Nephron progenitor cell (in vitro differentiated cells): ENCODE measurements around the gene CEACAM18.

Source experiments
- DNase-seq: peaks from one replicate; pipeline ENCODE4 v3.0.0; 2021
- H3K27ac Mint-ChIP-seq: 2 replicates; pipeline ENCODE4 v1.8.0; 2021; ENCODE audit warnings: mild to moderate bottlenecking, moderate library complexity, mixed read lengths
- H3K27me3 Mint-ChIP-seq: 2 replicates; pipeline ENCODE4 v1.8.0; 2021; ENCODE audit warnings: mild to moderate bottlenecking, low read depth, mixed read lengths; ENCODE audit not compliant: poor library complexity
- H3K36me3 Mint-ChIP-seq: 2 replicates; pipeline ENCODE4 v1.8.0; 2021; ENCODE audit warnings: low read depth, mixed read lengths
- H3K4me1 Mint-ChIP-seq: 2 replicates; pipeline ENCODE4 v1.8.0; 2021; ENCODE audit warnings: mixed read lengths
- H3K4me3 Mint-ChIP-seq: 2 replicates; pipeline ENCODE4 v1.8.0; 2021; ENCODE audit warnings: mild to moderate bottlenecking, moderate library complexity, mixed read lengths
- H3K9me3 Mint-ChIP-seq: 2 replicates; pipeline ENCODE4 v1.8.0; 2021; ENCODE audit warnings: mild to moderate bottlenecking, moderate library complexity, mixed read lengths
- TF ChIP-seq, protein P1 (sequence below): fragments of 200-600 bp; sonication (generic); IDR thresholded peaks from 2 replicates; pipeline ENCODE4 v1.5.0; 2021; ENCODE audit warnings: antibody characterized with exemption

Gene CEACAM18

DNA sequence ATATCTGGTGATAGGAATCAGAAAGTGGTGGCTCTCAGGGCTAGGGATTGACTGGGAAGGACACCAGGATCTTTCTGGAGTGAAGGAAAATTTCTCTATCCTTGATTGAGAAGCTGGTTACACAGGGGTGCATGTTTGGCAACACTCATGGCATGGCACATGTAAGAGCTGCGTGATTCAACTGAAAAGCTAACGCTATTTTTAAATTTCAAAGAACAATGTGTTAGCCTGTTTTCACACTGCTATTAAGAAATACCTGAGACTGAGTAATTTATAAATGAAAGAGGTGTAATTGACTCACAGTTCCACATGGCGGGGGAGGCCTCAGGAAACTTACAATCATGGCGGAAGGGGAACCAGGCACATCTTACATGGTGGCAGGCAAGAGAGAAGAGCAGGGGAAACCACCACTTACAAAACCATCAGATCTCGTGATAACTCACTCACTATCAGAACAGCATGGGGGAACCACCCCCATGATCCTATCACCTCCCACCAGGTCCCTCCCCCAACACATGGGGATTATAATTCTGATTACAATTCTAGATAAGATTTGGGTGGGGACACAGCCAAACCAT lies 27.5 kb upstream of the CEACAM18 start:
- H3K36me3 Mint-ChIP-seq = no peaks in the 10 kb centered on the region
- peaks cover 15% of the 10 kb centered on the region for H3K27me3 Mint-ChIP-seq
- H3K9me3 Mint-ChIP-seq = peaks cover 77% of the 10 kb centered on the region
- H3K27ac Mint-ChIP-seq = no peak overlapping the region
- H3K4me3 Mint-ChIP-seq = no peak overlapping the region
- no peak for DNase-seq
- TF ChIP-seq, protein P1, sequence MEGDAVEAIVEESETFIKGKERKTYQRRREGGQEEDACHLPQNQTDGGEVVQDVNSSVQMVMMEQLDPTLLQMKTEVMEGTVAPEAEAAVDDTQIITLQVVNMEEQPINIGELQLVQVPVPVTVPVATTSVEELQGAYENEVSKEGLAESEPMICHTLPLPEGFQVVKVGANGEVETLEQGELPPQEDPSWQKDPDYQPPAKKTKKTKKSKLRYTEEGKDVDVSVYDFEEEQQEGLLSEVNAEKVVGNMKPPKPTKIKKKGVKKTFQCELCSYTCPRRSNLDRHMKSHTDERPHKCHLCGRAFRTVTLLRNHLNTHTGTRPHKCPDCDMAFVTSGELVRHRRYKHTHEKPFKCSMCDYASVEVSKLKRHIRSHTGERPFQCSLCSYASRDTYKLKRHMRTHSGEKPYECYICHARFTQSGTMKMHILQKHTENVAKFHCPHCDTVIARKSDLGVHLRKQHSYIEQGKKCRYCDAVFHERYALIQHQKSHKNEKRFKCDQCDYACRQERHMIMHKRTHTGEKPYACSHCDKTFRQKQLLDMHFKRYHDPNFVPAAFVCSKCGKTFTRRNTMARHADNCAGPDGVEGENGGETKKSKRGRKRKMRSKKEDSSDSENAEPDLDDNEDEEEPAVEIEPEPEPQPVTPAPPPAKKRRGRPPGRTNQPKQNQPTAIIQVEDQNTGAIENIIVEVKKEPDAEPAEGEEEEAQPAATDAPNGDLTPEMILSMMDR = no peak
- H3K4me1 Mint-ChIP-seq = no peaks in the 10 kb centered on the region

DNA sequence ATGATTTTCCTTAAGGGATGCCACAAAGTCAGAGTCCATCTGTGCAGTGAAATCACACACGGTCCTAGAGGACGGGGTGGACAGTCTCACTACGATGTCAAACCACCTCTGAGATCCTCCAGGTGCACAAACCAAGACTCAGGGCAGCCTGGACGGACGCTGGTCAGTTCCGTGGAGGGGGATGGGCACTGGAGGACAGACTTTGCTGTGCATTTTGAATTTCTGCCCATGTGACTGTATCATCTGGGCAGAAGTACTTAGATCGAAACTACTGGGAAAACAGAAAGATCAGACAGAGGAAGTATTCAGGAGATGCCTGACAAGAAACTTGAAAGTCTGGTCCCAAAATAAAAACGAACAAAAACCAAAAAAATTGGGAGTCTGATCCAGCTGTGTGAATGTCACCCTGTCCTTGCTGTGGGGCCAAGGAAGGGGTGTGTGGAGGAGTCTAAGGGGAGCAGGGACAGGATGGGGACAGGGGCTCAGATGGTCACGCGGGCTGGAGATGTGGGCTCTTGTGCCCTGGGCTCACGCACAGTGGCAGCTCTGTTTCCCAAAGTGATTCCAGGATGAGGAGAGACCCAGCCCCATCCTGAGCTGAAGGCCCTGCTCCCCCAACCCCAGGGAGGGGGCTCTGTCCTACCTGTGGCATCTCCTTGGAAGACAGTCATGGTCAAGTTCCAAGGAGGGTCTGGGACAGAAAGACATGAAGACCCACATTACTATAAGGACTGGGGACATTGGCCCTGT lies 21.6 kb upstream of the CEACAM18 start:
- no peaks in the 10 kb centered on the region for H3K4me1 Mint-ChIP-seq

DNA sequence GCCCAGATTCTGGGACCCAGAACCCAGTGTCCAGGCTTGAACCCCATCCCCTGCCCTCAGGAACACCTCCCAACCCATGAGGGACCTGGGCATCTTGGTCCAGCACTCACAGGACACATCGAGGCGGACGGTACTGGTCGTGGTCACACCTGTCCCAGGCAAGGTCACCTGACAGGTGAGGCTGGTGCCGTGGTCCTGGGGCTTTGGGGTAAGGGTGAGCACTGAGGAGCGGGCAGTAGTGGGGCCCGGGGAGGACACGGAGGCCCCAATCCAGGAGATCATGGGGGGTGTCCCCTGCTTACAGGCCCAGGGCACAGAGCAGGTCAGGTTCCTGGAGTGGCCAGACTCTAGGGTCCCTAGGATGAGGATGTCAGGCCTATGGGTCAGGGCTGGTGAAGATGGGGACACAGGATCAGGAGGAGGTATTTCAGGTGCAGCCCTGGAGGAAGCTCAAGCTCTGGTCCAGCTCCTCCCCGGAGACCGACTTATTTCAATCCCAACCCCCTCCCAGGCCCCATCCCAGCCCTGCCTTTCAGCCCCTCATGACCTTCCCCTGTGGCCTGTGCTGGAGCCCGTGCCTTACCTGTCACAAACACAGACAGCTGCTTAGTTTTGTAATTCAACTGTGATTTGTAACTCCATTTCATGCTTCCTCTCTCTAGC lies 20.9 kb upstream of the CEACAM18 start:
- no peaks in the 10 kb centered on the region for H3K36me3 Mint-ChIP-seq
- peaks cover 9% of the 10 kb centered on the region for H3K27me3 Mint-ChIP-seq
- no peaks in the 10 kb centered on the region for H3K4me1 Mint-ChIP-seq
- no peak overlapping the region for H3K4me3 Mint-ChIP-seq
- peaks cover 60% of the 10 kb centered on the region for H3K9me3 Mint-ChIP-seq
- TF ChIP-seq, protein P1 = no peak
- no peak overlapping the region for H3K27ac Mint-ChIP-seq
- no peak for DNase-seq

More for the DNA sequence above, 21.6 kb upstream of the CEACAM18 start:
- no peak for DNase-seq
- Mint-ChIP-seq H3K27me3 (peaks cover 12% of the 10 kb centered on the region), H3K4me3 (no peak overlapping the region), H3K27ac (no peak overlapping the region), H3K36me3 (no peaks in the 10 kb centered on the region), H3K9me3 (peaks cover 68% of the 10 kb centered on the region)
- TF ChIP-seq, protein P1 = no peak

DNA sequence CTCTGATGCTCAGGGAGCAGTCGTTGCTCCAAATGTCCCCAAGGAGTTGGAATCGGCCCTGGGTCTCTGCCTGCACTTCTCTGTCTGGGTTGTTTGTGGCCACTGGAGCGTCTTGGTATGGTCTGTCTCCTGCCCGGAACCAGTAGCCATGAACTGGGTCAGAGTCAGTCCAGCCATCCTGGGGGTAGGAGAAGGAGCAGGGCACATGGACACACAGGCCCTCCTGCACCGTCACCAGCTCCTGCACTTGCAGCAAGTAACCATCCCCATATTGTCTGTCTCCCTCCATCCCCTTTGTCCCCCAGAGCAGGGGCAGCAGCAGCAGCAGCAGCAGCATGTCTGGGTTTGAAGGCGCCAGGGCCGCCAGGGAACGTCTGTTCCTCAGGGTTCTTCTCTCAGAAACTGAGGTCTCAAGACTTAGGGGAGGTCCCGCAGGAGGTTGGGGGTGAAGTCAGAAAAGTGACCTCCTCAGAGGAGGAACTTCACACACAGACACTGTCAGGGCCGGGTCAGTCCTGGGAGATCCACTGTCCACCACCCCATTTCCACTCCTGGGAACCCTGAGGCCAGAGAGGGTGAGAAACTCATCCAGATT lies 20.2 kb upstream of the CEACAM18 start, which contains the start of gene SIGLEC8:
SIGLEC8 (minus strand) TSS at position 404 of the 595 bp plus-strand sequence; CDS start at position 337, 67 bp downstream.
- H3K4me3 Mint-ChIP-seq = no peak within 1 kb of the TSS
- no peak for DNase-seq
- H3K36me3 Mint-ChIP-seq = no peaks in the 10 kb centered on the region
- peaks cover 14% of the 10 kb centered on the region for H3K27me3 Mint-ChIP-seq
- H3K27ac Mint-ChIP-seq = no peak within 1 kb of the TSS
- H3K4me1 Mint-ChIP-seq = no peaks in the 10 kb centered on the region
- TF ChIP-seq, protein P1 = no peak
- H3K9me3 Mint-ChIP-seq = peaks cover 59% of the 10 kb centered on the region

DNA sequence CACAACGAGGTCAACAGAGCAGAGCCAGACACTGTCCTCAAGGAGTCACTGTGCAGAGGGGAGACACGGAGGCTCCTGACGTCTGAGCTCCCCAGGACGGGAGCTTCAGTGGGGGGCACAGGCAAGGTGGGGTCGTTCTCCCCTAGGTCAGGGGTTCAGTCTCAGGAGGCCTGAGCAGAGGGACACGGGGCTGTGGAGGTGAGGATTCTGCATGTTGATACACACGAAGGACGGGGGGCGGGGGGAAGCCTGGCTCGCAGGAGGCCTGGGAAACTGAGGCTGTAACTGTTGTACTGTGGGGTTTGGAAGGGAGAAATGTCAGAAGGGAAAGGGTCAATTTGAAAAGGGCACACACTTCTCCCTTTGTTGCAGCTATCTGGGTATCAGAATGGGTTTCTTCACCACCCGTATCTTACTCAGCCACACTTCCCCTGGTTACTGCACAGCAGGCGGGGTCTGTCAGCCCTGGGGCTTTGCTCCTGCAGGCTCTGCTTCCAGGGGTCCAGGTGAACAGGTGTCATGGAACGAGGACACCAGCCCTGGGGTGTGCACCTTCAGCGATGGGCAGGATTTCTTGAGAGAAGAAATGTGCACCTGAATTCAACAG lies 19.3 kb upstream of the CEACAM18 start:
- no peaks in the 10 kb centered on the region for H3K36me3 Mint-ChIP-seq
- no peak for DNase-seq
- no peak overlapping the region for H3K27ac Mint-ChIP-seq
- no peak overlapping the region for H3K4me3 Mint-ChIP-seq
- TF ChIP-seq, protein P1 = no peak
- H3K4me1 Mint-ChIP-seq = no peaks in the 10 kb centered on the region
- H3K9me3 Mint-ChIP-seq = peaks cover 56% of the 10 kb centered on the region
- peaks cover 14% of the 10 kb centered on the region for H3K27me3 Mint-ChIP-seq
